WTC11 (cell line): ENCODE data around the gene IRF2. TPM values are rescaled to one million over a fixed set of nuclear protein-coding genes. Genes with fewer than 3 reads are reported as not detected.
A peak's percentile ranks its signal among the peaks of the same experiment; 100 is the strongest.

Experiments
- ATAC-seq: fragments of 200-7000 bp; cut with Tn5 transposase; 2 replicates; pipeline ENCODE4 v1.10.0; 2021; ENCODE audit warnings: mild to moderate bottlenecking, moderate library complexity
- CTCF ChIA-PET: fragments of 300-600 bp; sonication (Branson Sonifier 250); formaldehyde crosslinking; loops from one replicate; lab custom pipeline; 2021; ENCODE audit warnings: antibody characterized with exemption; lab: Charles Lee
- POLR2A ChIA-PET: fragments of 350-600 bp; sonication (Branson Sonifier 250); formaldehyde crosslinking; loops from one replicate; lab custom pipeline; 2021; ENCODE audit warnings: antibody characterized with exemption; lab: Charles Lee
- DNase-seq: peaks from one replicate; pipeline ENCODE4 v3.0.0; 2021; ENCODE audit warnings: low spot score
- H3K27ac Mint-ChIP-seq: 2 replicates; pipeline ENCODE4 v1.8.0; 2021; ENCODE audit warnings: mixed read lengths
- H3K27me3 Mint-ChIP-seq: 2 replicates; pipeline ENCODE4 v1.8.0; 2021; ENCODE audit warnings: low read depth, mild to moderate bottlenecking, moderate library complexity, mixed read lengths
- H3K36me3 Mint-ChIP-seq: 2 replicates; pipeline ENCODE4 v1.8.0; 2021; ENCODE audit warnings: mixed read lengths
- H3K4me1 Mint-ChIP-seq: 2 replicates; pipeline ENCODE4 v1.8.0; 2022; ENCODE audit warnings: mixed read lengths
- H3K4me3 Mint-ChIP-seq: 2 replicates; pipeline ENCODE4 v1.8.0; 2021; ENCODE audit warnings: mild to moderate bottlenecking, moderate library complexity, mixed read lengths
- H3K9me3 Mint-ChIP-seq: 2 replicates; pipeline ENCODE4 v1.8.0; 2021; ENCODE audit warnings: mixed read lengths
- FOXK1 ChIP-seq: sonication (generic); formaldehyde crosslinking; IDR thresholded peaks from 2 replicates; pipeline ENCODE4 v1.8.0; 2022; ENCODE audit warnings: mild to moderate bottlenecking, moderate library complexity, missing genetic modification reagents
- GABPB1 ChIP-seq: sonication (generic); formaldehyde crosslinking; IDR thresholded peaks from 2 replicates; pipeline ENCODE4 v1.8.1; 2023; ENCODE audit warnings: mild to moderate bottlenecking, missing genetic modification reagents
- GTF2I ChIP-seq: fragments of 250-450 bp; sonication (Bioruptor Pico); conservative IDR thresholded peaks from 2 replicates; pipeline ENCODE4 v1.4.0; 2021; ENCODE audit warnings: mild to moderate bottlenecking
- HMGA2 ChIP-seq: fragments of 250-450 bp; sonication (Bioruptor Pico); IDR thresholded peaks from 2 replicates; pipeline ENCODE4 v1.4.0; 2021; ENCODE audit warnings: mild to moderate bottlenecking, moderate library complexity
- MXD4 ChIP-seq: fragments of 250-450 bp; sonication (Bioruptor Pico); IDR thresholded peaks from 2 replicates; pipeline ENCODE4 v1.8.0; 2021; ENCODE audit warnings: mild to moderate bottlenecking, moderate library complexity, borderline replicate concordance
- NFE2L1 ChIP-seq: sonication (generic); formaldehyde crosslinking; IDR thresholded peaks from 2 replicates; pipeline ENCODE4 v1.8.1; 2023; ENCODE audit warnings: missing genetic modification reagents
- SMAD3 ChIP-seq: sonication (generic); formaldehyde crosslinking; IDR thresholded peaks from 2 replicates; pipeline ENCODE4 v1.8.0; 2022; ENCODE audit warnings: missing genetic modification reagents, mild to moderate bottlenecking, borderline replicate concordance
- SOX15 ChIP-seq: fragments of 250-450 bp; sonication (Bioruptor Pico); IDR thresholded peaks from 2 replicates; pipeline ENCODE4 v1.9.0; 2021; ENCODE audit warnings: mild to moderate bottlenecking
- TCF7 ChIP-seq: sonication (generic); formaldehyde crosslinking; IDR thresholded peaks from 2 replicates; pipeline ENCODE4 v1.8.0; 2022; ENCODE audit warnings: mild to moderate bottlenecking, low read depth, missing genetic modification reagents, moderate library complexity
- TEAD1 ChIP-seq: sonication (generic); formaldehyde crosslinking; IDR thresholded peaks from 2 replicates; pipeline ENCODE4 v1.8.0; 2022; ENCODE audit warnings: mild to moderate bottlenecking, missing genetic modification reagents
- TEAD4 ChIP-seq: sonication (generic); formaldehyde crosslinking; IDR thresholded peaks from 2 replicates; pipeline ENCODE4 v1.8.0; 2022; ENCODE audit warnings: mild to moderate bottlenecking, missing genetic modification reagents
- ZNF219 ChIP-seq: sonication (generic); formaldehyde crosslinking; IDR thresholded peaks from 2 replicates; pipeline ENCODE4 v1.8.0; 2023; ENCODE audit warnings: missing genetic modification reagents, mild to moderate bottlenecking, borderline replicate concordance
- ZNF232 ChIP-seq: sonication (generic); formaldehyde crosslinking; IDR thresholded peaks from 2 replicates; pipeline ENCODE4 v1.8.0; 2022; ENCODE audit warnings: mild to moderate bottlenecking, missing genetic modification reagents
- ZNF263 ChIP-seq: sonication (generic); formaldehyde crosslinking; IDR thresholded peaks from 2 replicates; pipeline ENCODE4 v1.8.1; 2022; ENCODE audit warnings: low read depth, mild to moderate bottlenecking, moderate library complexity, missing genetic modification reagents
- ZSCAN18 ChIP-seq: fragments of 250-450 bp; sonication (Bioruptor Pico); IDR thresholded peaks from 2 replicates; pipeline ENCODE4 v2.1.2; 2022; ENCODE audit warnings: mild to moderate bottlenecking, moderate library complexity
- total RNA-seq: library from RNA; stranded (reverse); gene quantifications from 3 replicates; pipeline ENCODE4 v1.2.3, GENCODE V29; 2021
- TF ChIP-seq, protein P1 (sequence below): sonication (generic); formaldehyde crosslinking; IDR thresholded peaks from 2 replicates; pipeline ENCODE4 v1.8.1; 2023; ENCODE audit warnings: mild to moderate bottlenecking, moderate library complexity, missing genetic modification reagents
- TF ChIP-seq, protein P2 (sequence below): fragments of 200-600 bp; IDR thresholded peaks from 2 replicates; pipeline ENCODE4 v1.8.0; 2022; ENCODE audit warnings: antibody characterized with exemption
- TF ChIP-seq, protein P3 (sequence below): sonication (generic); formaldehyde crosslinking; IDR thresholded peaks from 2 replicates; pipeline ENCODE4 v1.8.1; 2023; ENCODE audit warnings: mild to moderate bottlenecking, missing genetic modification reagents, borderline replicate concordance

The IRF2 gene
- total RNA-seq, 1 experiment from 2014 or later: 11.8 TPM

- Mint-ChIP-seq H3K27ac (peak overlapping the region; percentile 87; the same call in 1 of the 2 replicates), H3K4me1 (peaks cover 34% of the 10 kb centered on the region), H3K27me3 (no peaks in the 10 kb centered on the region), H3K9me3 (no peaks in the 10 kb centered on the region), H3K4me3 (peak overlapping the region; percentile 98), H3K36me3 (no peaks in the 10 kb centered on the region)
- POLR2A ChIA-PET: interaction anchor here (0.9 to 2.0 kb wide), 9 partner anchors 28 to 308 kb away, joined by 3 to 8 read pairs (median 3); partner anchors contain the start of gene CENPU
- peak; percentile 31 for DNase-seq
- 0 out of 2 replicates have a peak, but pooled peaks have one; percentile 43 for TF ChIP-seq TEAD4 (CRISPR knock-in tag)
- no peak for TF ChIP-seq NFE2L1
- TF ChIP-seq, protein P1, sequence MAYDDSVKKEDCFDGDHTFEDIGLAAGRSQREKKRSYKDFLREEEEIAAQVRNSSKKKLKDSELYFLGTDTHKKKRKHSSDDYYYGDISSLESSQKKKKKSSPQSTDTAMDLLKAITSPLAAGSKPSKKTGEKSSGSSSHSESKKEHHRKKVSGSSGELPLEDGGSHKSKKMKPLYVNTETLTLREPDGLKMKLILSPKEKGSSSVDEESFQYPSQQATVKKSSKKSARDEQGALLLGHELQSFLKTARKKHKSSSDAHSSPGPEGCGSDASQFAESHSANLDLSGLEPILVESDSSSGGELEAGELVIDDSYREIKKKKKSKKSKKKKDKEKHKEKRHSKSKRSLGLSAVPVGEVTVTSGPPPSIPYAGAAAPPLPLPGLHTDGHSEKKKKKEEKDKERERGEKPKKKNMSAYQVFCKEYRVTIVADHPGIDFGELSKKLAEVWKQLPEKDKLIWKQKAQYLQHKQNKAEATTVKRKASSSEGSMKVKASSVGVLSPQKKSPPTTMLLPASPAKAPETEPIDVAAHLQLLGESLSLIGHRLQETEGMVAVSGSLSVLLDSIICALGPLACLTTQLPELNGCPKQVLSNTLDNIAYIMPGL (CRISPR knock-in tag): no peak; the same call in 1 of the 2 replicates
- CTCF ChIA-PET: interaction anchor here (0.5 to 1.5 kb wide), 6 partner anchors 14 to 301 kb away, joined by 3 to 7 read pairs (median 3); partner anchors contain the start of genes CASP3 and PRIMPOL
- peak; percentile 1; the same call in 1 of the 2 replicates for ATAC-seq
These were observed 729 bp upstream of the IRF2 start for GRCh38 chr4:184475096-184475461.

GRCh38 chr4:184473499-184474262, 669 bp downstream of the IRF2 start:
- peak overlapping the region; percentile 98 for H3K4me3 Mint-ChIP-seq

GRCh38 chr4:184472614-184473498, 1.5 kb downstream of the IRF2 start:
- peak overlapping the region; percentile 80; the same call in 1 of the 2 replicates for H3K27ac Mint-ChIP-seq
- H3K4me1 Mint-ChIP-seq: peaks cover 39% of the 10 kb centered on the region
- no peaks in the 10 kb centered on the region for H3K36me3 Mint-ChIP-seq
- ATAC-seq: peak; percentile 62
- DNase-seq: peak; percentile 72
- ChIA-PET CTCF (interaction anchor here (0.6 kb wide), 1 partner anchor 12 kb away, joined by 5 read pairs; no protein-coding TSS in a partner anchor), POLR2A (interaction anchor here (0.6 to 0.7 kb wide), 3 partner anchors 44 to 129 kb away, joined by 3 read pairs; no protein-coding TSS in a partner anchor)
- H3K27me3 Mint-ChIP-seq: no peaks in the 10 kb centered on the region
- no peaks in the 10 kb centered on the region for H3K9me3 Mint-ChIP-seq
- peak overlapping the region; percentile 73 for H3K4me3 Mint-ChIP-seq
- TF ChIP-seq GABPB1 (CRISPR knock-in tag) (peak; percentile 45; the same call in 1 of the 2 replicates), ZSCAN18 (CRISPR knock-in tag) (no peak), MXD4 (CRISPR knock-in tag) (no peak), SOX15 (CRISPR knock-in tag) (no peak), TCF7 (CRISPR knock-in tag) (no peak), FOXK1 (CRISPR knock-in tag) (no peak; the same call in 1 of the 2 replicates), GTF2I (CRISPR knock-in tag) (no peak), HMGA2 (no peak), ZNF263 (CRISPR knock-in tag) (no peak), TEAD1 (CRISPR knock-in tag) (no peak)
- TF ChIP-seq, protein P2, sequence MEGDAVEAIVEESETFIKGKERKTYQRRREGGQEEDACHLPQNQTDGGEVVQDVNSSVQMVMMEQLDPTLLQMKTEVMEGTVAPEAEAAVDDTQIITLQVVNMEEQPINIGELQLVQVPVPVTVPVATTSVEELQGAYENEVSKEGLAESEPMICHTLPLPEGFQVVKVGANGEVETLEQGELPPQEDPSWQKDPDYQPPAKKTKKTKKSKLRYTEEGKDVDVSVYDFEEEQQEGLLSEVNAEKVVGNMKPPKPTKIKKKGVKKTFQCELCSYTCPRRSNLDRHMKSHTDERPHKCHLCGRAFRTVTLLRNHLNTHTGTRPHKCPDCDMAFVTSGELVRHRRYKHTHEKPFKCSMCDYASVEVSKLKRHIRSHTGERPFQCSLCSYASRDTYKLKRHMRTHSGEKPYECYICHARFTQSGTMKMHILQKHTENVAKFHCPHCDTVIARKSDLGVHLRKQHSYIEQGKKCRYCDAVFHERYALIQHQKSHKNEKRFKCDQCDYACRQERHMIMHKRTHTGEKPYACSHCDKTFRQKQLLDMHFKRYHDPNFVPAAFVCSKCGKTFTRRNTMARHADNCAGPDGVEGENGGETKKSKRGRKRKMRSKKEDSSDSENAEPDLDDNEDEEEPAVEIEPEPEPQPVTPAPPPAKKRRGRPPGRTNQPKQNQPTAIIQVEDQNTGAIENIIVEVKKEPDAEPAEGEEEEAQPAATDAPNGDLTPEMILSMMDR: no peak

More at GRCh38 chr4:184473499-184474262, 669 bp downstream of the IRF2 start:
- ATAC-seq (peak; percentile 2; the same call in 1 of the 2 replicates), DNase-seq (peak; percentile 49)
- peak overlapping the region; percentile 97 for H3K27ac Mint-ChIP-seq
- no peaks in the 10 kb centered on the region for H3K36me3 Mint-ChIP-seq
- H3K9me3 Mint-ChIP-seq: no peaks in the 10 kb centered on the region
- peaks cover 34% of the 10 kb centered on the region for H3K4me1 Mint-ChIP-seq
- H3K27me3 Mint-ChIP-seq: no peaks in the 10 kb centered on the region
- CTCF ChIA-PET: interaction anchor here (1.1 to 1.5 kb wide), 2 partner anchors 186 to 210 kb away, joined by 3 to 7 read pairs; no protein-coding TSS in a partner anchor
- TF ChIP-seq ZNF232 (0 out of 2 replicates have a peak, but pooled peaks have one; percentile 12), SMAD3 (CRISPR knock-in tag) (peak; percentile 30; the same call in 1 of the 2 replicates), NFE2L1 (0 out of 2 replicates have a peak, but pooled peaks have one; percentile 15), MXD4 (CRISPR knock-in tag) (no peak), ZNF219 (CRISPR knock-in tag) (no peak), ZNF263 (CRISPR knock-in tag) (peak; percentile 90), TEAD4 (CRISPR knock-in tag) (no peak)
- TF ChIP-seq, protein P3, sequence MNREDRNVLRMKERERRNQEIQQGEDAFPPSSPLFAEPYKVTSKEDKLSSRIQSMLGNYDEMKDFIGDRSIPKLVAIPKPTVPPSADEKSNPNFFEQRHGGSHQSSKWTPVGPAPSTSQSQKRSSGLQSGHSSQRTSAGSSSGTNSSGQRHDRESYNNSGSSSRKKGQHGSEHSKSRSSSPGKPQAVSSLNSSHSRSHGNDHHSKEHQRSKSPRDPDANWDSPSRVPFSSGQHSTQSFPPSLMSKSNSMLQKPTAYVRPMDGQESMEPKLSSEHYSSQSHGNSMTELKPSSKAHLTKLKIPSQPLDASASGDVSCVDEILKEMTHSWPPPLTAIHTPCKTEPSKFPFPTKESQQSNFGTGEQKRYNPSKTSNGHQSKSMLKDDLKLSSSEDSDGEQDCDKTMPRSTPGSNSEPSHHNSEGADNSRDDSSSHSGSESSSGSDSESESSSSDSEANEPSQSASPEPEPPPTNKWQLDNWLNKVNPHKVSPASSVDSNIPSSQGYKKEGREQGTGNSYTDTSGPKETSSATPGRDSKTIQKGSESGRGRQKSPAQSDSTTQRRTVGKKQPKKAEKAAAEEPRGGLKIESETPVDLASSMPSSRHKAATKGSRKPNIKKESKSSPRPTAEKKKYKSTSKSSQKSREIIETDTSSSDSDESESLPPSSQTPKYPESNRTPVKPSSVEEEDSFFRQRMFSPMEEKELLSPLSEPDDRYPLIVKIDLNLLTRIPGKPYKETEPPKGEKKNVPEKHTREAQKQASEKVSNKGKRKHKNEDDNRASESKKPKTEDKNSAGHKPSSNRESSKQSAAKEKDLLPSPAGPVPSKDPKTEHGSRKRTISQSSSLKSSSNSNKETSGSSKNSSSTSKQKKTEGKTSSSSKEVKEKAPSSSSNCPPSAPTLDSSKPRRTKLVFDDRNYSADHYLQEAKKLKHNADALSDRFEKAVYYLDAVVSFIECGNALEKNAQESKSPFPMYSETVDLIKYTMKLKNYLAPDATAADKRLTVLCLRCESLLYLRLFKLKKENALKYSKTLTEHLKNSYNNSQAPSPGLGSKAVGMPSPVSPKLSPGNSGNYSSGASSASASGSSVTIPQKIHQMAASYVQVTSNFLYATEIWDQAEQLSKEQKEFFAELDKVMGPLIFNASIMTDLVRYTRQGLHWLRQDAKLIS: no peak
- TF ChIP-seq, all 79 proteins: peak for 4
- POLR2A ChIA-PET: interaction anchor here (0.7 to 2.0 kb wide), 10 partner anchors 26 to 307 kb away, joined by 3 to 8 read pairs (median 3); partner anchors contain the start of genes CASP3 and CENPU
